AG08395 (cell line): ENCODE results near the gene UPF2.

Experiments used
- DNase-seq: peaks from one replicate; pipeline ENCODE4 v3.0.0; 2012; ENCODE audit warnings: mixed read lengths, low spot score

The UPF2 gene

GRCh38 chr10:11958956-11959355 is 83.7 kb downstream of the UPF2 start:
- no peak for DNase-seq

GRCh38 chr10:11951695-11952094 is 90.9 kb downstream of the UPF2 start:
- DNase-seq = no peak

- DNase-seq = no peak
Measured at GRCh38 chr10:11950325-11951018, 92.1 kb downstream of the UPF2 start.

- no peak for DNase-seq
Measured at GRCh38 chr10:11949152-11949551, 93.5 kb downstream of the UPF2 start.

GRCh38 chr10:11946652-11947051 is 96.0 kb downstream of the UPF2 start:
- DNase-seq = no peak

GRCh38 chr10:11936389-11937152 is 106.0 kb downstream of the UPF2 start:
- DNase-seq = no peak

- DNase-seq = peak; percentile 49
Measured at GRCh38 chr10:11934262-11934661, 108.3 kb downstream of the UPF2 start.

- no peak for DNase-seq
Measured at GRCh38 chr10:11933577-11934223, 108.9 kb downstream of the UPF2 start.

- no peak for DNase-seq
Measured at GRCh38 chr10:11931038-11931437, 111.6 kb downstream of the UPF2 start.

GRCh38 chr10:11930312-11930978 is 112.2 kb downstream of the UPF2 start:
- DNase-seq = no peak

- no peak for DNase-seq
Measured at GRCh38 chr10:11927746-11928145, 114.9 kb downstream of the UPF2 start.

GRCh38 chr10:11921800-11922392 is 120.7 kb downstream of the UPF2 start:
- DNase-seq = no peak

GRCh38 chr10:11919271-11919670 is 123.3 kb downstream of the UPF2 start:
- DNase-seq = no peak

- DNase-seq = no peak
Measured at GRCh38 chr10:11918384-11918783, 124.2 kb downstream of the UPF2 start.

- no peak for DNase-seq
Measured at GRCh38 chr10:11913079-11913641, 129.4 kb downstream of the UPF2 start.

GRCh38 chr10:11910102-11910501 is 132.5 kb downstream of the UPF2 start:
- no peak for DNase-seq

GRCh38 chr10:11909618-11910017 is 133.0 kb downstream of the UPF2 start:
- no peak for DNase-seq

GRCh38 chr10:11908991-11909390 is 133.6 kb downstream of the UPF2 start:
- DNase-seq = no peak

- no peak for DNase-seq
Measured at GRCh38 chr10:11908536-11908935, 134.1 kb downstream of the UPF2 start.

- no peak for DNase-seq
Measured at GRCh38 chr10:11907914-11908313, 134.7 kb downstream of the UPF2 start.

GRCh38 chr10:11906714-11907113 is 135.9 kb downstream of the UPF2 start:
- no peak for DNase-seq

GRCh38 chr10:11902646-11903045 is 140.0 kb downstream of the UPF2 start:
- DNase-seq = no peak
